GM18526 (cell line): ENCODE measurements around the gene CLIC6.

Experiments
- POLR2A ChIP-seq: IDR thresholded peaks from 3 replicates; pipeline ENCODE4 v1.6.1; 2011; ENCODE audit not compliant: insufficient read length; ENCODE audit errors: extremely low read depth

The CLIC6 gene

DNA sequence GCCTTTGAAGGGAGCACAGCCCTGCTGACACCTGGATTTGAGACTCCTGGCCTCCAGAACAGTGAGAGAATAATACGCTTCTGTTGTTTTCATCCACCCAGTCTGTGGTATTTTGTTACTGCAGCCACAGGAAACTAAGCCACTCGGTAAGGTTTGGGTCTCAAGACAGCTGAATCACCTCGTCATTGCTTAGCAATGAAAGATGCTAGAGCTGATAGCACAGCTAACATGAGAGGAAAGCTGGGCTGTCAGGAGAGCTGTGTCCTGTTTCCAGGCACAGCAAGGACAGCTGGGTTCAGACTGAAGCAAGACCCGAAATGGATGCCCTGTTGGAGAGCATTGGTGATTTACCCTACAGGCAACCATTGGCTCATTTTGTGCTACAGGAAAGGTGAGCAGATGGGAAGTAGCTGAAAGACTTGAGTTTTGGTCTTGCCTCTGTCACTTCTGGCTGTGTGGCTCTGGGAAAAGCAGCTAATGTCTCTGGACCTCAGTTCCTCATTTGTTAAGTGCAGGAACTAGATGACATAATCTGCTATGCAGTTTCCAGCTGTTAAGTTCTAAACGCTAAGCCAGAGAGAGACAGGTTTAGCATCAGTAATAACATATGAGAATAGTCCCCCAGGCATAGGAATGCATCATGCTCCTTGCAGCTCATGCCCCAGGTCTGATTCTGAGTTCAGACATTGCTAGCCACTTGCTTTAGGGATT, 58.0 kb downstream of the CLIC6 start:
- TF ChIP-seq POLR2A: no peak

DNA sequence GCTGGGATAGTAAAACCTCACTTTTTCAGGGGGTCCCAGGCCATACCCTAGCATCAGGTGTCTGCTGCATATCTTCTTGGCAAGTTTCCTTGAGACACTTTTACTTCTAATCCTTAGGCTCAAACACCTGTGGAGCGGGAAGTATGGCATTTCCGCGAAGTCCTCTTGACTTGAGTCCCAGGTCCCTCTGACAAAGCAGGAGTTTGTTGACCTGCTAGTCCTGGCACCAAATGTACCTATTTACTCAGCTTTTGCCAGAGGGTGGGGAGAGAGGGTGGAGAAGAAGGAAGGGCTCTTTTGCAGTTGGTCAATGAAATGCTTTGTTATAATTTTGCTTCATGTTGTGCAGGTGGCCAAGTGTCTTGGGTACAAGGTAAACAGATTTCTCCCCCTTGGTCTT, 59.7 kb downstream of the CLIC6 start:
- no peak for TF ChIP-seq POLR2A

- TF ChIP-seq POLR2A: no peak
Measured at GRCh38 chr21:34730194-34730593, 61.4 kb downstream of the CLIC6 start.

DNA sequence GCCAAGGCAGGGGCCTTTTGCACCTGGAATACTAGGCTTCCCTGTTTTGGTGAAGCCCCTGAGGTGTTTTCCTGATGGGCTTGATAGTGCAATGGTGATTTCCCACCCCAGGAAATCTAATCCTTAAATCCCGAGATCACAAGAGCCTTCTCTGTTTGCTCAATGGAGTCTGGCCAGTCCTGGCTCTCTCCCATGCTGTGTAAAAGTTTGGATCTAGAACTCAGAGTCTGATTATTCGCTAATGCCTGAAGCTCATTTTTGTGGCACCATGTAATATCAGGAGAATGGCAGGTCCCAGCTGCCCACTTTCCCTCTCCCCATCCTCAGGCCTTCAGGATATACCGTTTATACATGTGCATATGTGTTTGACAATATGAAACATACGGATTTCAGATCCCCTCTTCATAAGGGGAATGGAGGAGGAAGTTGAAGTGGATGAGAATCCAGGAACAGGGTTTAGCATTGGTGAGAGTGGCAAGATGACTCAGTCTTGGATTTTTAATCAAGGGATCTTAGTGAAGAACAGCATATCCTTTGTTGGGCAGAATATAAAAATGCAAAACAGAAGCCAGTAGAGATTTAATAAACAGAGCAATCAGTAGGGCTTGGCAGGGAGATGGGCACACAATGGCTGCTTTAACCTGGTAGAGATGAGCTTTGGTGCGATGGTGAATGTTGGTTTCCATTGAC, 62.1 kb downstream of the CLIC6 start:
- no peak for TF ChIP-seq POLR2A

- no peak for TF ChIP-seq POLR2A
Measured at GRCh38 chr21:34732388-34732821, 63.6 kb downstream of the CLIC6 start.

DNA sequence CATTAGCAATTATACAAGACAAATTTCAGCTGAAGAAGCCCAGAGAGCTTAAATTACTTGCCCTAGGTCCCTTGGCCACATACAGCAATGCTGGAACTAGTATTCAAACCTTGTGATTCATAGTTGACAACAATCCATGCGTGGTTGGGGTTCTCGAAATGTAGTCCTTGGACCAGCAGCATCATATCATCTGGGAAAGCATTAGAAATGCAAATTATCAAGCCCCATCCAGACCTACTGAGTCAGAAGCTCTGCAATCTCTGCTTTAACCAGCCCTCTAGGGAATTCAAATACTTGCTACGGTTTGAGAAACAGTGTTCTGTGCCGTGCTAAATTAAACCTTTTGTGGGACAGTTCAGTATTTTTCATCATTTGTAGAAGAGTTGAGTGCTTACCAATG, 65.1 kb downstream of the CLIC6 start:
- TF ChIP-seq POLR2A: no peak

- no peak for TF ChIP-seq POLR2A
Measured at GRCh38 chr21:34734696-34735095, 65.9 kb downstream of the CLIC6 start.

- TF ChIP-seq POLR2A: no peak
Measured at GRCh38 chr21:34736116-34736874, 67.5 kb downstream of the CLIC6 start.

DNA sequence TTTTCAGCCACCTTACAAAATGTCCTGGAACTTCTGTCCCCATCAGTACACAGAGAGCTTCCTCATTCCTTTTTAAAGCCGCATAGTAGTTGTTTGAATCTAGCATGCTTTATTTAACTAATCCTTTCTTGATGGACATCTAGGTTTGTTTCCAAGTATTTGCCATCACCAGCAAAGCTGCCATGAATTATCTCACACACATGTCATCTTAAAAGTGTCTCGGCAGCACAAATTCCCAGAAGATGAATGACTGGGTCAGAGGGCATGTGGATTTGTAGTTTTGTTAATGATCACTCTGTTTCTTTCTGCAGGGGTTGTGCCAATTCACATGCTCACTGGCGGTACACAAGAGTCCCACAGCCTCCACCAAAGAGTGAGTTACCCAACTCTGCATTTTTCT, 68.3 kb downstream of the CLIC6 start:
- TF ChIP-seq POLR2A: no peak

- no peak for TF ChIP-seq POLR2A
Measured at GRCh38 chr21:34740198-34740597, 71.4 kb downstream of the CLIC6 start.

DNA sequence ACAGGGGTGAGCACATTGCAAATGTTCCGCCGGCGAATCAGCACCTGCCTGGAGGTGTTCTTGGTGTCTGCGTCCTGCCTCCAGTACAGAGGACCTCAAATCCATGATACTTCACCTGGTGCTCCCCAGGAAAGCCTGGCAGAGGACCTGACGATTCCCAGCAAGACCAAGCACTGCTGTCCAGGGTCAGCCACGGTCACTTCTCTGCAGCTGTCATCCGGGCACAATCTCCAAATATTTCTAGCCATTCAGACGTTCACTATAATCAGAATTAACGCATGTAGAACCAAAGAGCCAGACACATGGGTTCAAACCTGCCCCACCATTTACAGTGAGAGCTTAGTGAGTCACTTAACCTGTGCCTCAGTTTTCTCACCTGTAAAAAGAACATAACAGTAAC, 74.5 kb downstream of the CLIC6 start:
- no peak for TF ChIP-seq POLR2A

- TF ChIP-seq POLR2A: no peak
Measured at GRCh38 chr21:34743831-34744230, 75.0 kb downstream of the CLIC6 start.

DNA sequence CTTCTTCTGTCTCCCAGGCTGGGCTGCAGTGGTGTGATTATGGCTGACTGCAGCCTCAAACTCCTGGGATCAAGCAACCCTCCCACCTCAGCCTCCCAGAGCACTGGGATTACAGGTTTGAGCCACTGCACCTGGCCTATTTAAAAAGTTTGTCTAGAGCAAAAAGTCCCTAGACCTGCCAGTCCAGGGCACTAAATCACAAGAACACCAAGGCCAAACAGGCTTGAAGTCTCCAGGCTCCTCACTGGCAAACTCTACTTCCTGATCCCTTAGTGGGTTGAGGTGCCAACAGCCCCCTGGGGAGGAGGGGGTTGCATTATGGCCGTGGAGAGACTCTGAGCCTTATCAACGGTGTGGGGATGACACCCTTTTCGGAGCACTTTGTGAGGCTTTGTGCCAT, 76.0 kb downstream of the CLIC6 start:
- no peak for TF ChIP-seq POLR2A

- no peak for TF ChIP-seq POLR2A
Measured at GRCh38 chr21:34745557-34746255, 76.9 kb downstream of the CLIC6 start.

GRCh38 chr21:34748862-34749261, 80.1 kb downstream of the CLIC6 start:
- TF ChIP-seq POLR2A: no peak

DNA sequence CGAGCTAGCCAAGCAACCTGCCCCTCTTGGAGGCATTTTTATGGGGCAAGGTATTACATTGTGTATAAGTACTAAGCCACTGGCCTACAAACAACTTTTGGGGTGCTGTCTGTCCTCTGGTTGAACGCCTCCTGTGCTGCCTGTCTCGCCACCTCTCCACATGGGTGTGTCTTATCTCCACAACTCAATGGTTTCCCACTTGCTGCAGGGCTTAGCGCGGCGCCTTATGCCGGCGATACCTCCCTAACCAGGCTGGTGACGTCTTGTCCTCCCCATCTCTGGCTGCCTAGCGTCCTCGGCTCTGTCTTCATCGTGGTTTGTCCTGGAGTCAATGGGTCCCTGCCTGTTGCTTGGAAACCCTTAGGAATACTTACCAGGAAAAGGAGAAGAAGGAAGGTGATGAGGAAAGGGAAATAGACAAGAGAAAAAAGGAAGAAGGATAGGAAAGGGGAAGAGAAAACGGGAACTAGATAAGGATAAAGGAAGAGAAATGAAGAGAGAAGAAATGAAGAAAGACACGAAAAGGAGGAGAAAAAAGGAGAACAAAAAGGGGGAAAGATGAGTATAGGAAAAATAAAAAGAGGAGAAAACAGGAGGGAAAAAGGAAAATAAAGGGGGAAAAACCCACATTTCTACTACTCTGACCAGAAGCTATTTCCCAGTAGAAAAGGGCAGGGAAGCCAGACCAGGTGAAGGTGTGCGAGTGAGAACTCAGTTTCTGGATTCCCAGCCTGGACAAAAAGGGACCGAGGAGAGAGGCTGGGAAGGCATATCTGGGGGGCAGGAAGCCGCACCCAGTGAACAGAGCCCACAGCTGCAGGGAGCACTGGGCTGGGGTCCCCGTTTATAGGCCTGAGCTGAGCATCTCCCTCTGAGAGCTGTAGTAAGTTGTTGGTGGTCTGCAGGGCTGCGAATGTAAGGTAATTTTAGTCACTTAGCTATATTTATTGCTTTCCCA, 86.2 kb downstream of the CLIC6 start:
- no peak for TF ChIP-seq POLR2A
